Breast epithelium (tissue), 3 donors: ENCODE data around the gene PRRT4.

Experiments
- POLR2AphosphoS5 ChIP-seq, 3 donors: sonication (generic); formaldehyde crosslinking; IDR thresholded peaks; one replicate each; pipeline ENCODE4 v1.6.1; 2017; ENCODE audit warnings: antibody characterized with exemption in 3 of 3
- TF ChIP-seq, protein P1 (sequence below), 3 donors: fragments of 450-650 bp; IDR thresholded peaks; one replicate each; pipeline ENCODE4 v1.5.1; 2016 to 2017; ENCODE audit warnings: antibody characterized with exemption in 3 of 3, mild to moderate bottlenecking in 3 of 3, moderate library complexity in 3 of 3

DNA sequence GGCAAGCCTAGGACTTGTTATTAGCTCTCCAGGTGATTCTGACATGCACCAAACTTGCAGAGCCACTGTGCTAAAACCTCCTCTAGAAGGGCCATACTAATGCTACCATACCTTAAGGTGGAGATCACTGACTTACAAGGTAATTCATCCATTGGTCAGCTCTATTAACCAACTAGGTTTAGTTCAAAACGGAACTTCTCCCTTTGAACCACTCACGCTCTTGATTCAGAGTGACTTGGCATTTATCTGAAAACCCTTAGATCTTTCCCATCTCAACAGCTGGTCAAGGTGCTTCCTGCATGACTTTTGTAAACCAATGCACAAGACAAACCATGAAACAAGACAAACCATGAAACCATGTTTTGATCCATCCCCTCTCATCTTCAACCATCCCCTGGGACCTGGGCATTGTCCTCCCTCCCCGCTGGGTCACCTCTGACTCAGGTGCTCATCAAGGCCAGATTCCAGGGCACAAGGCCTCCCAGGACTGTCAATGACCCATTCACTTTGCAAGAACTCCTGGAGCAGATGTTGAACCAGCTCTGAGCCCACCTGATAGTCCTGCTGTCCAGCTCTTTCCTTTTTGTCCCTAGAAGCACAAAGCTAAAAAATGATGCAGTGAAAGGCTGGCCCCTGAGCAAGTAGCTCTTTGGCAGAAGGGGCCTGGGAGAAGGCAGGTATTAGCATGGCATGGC is 29.5 kb upstream of the PRRT4 start:
- TF ChIP-seq, protein P1, sequence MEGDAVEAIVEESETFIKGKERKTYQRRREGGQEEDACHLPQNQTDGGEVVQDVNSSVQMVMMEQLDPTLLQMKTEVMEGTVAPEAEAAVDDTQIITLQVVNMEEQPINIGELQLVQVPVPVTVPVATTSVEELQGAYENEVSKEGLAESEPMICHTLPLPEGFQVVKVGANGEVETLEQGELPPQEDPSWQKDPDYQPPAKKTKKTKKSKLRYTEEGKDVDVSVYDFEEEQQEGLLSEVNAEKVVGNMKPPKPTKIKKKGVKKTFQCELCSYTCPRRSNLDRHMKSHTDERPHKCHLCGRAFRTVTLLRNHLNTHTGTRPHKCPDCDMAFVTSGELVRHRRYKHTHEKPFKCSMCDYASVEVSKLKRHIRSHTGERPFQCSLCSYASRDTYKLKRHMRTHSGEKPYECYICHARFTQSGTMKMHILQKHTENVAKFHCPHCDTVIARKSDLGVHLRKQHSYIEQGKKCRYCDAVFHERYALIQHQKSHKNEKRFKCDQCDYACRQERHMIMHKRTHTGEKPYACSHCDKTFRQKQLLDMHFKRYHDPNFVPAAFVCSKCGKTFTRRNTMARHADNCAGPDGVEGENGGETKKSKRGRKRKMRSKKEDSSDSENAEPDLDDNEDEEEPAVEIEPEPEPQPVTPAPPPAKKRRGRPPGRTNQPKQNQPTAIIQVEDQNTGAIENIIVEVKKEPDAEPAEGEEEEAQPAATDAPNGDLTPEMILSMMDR (IDR thresholded peaks at IDR 0.05): no peak
- TF ChIP-seq POLR2AphosphoS5 (IDR thresholded peaks at IDR 0.05): no peak
